GM20431 (cell line): ENCODE results near the gene GRIK5.
"Not testable (repeated sequence)": the region's sequence is repeated elsewhere in the genome, so short reads cannot be mapped to it uniquely, and the experiment has no call there.

Source experiments
- in situ Hi-C: fragments of 300-500 bp; cut with MseI, MboI; formaldehyde crosslinking; loops from one replicate; pipeline ENCODE4 v1.15.0; 2020; ENCODE audit warnings: low sequenced_read_pairs; ENCODE audit not compliant: unreplicated experiment

The GRIK5 gene

GRCh38 chr19:41994994-41995958, 74.7 kb downstream of the GRIK5 start:
- in situ Hi-C loops, result no loop called here

GRCh38 chr19:41994521-41994971, 75.5 kb downstream of the GRIK5 start:
- in situ Hi-C loops, result no loop called here

GRCh38 chr19:41993612-41994483, 76.2 kb downstream of the GRIK5 start, which contains the start of gene ATP1A3:
TSS of gene ATP1A3 (minus strand) at chr19:41994230. CDS start at chr19:41994076, 154 bp downstream.
- in situ Hi-C loops, result no loop called here

- in situ Hi-C loops, result not testable (repeated sequence)
These were observed 78.0 kb downstream of the GRIK5 start for GRCh38 chr19:41991925-41992569.

DNA sequence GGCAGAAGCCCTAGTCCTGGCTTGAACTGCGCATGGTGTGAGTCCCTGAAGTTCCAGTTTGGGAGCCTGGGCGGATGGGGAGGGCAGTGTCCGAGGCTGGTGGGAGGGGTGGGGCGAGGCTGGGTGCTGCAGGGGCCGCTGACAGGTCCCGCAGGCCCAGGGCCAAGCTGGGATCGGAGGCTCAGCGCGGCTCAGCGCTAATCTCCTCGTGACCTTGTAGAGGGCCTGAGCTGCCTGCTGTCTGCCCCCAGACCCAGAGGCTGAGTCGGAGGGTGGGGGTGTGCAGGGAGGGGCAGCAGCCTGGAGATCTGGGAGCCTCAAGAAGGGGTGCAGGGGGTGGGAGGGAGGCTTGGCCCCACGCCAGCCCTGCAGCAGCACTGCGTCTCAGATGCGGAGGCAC, 79.0 kb downstream of the GRIK5 start:
- in situ Hi-C loops, result no loop called here

DNA sequence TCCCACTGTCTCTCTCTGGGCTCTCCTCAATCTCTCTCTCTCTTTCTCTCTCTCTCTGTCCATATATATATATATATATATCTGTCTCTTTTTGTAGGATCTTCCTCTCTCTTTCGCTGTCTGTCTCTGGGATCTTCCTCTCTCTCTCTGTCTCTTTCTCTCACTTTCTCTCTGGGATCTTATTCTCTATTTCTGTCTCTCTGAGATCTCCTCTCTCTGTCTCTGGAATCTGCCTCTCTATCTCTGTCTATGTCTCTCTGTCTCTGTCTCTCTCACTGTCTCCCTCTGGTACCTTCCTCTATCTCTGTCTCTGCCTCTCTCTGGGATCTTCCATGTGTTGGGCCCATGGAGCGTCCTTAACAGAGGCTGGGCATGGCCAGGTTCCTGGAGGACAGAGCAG, 79.4 kb downstream of the GRIK5 start:
- in situ Hi-C loops, result no loop called here

DNA sequence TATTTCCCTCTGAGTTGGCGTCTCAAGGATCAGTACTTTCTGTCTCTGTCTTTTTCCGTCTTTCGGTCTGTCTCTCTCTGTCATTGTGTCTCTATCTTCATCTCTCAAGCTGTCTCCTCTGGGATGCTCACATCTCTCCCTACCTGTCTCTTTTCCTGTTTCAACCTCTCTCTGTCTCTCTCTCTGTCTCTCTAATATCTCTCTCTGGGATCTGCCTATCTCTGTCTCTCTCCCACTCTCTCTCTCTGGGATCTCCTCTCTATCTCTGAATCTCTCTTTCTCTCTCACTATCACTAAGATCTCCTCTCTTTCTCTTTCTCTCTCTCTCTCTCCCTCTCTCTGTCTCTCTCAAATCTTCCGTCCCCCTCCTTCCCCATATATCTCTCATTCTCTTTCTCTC, 80.0 kb downstream of the GRIK5 start:
- in situ Hi-C loops, result no loop called here

- in situ Hi-C loops, result no loop called here
These were observed 81.1 kb downstream of the GRIK5 start for GRCh38 chr19:41988947-41989346.

DNA sequence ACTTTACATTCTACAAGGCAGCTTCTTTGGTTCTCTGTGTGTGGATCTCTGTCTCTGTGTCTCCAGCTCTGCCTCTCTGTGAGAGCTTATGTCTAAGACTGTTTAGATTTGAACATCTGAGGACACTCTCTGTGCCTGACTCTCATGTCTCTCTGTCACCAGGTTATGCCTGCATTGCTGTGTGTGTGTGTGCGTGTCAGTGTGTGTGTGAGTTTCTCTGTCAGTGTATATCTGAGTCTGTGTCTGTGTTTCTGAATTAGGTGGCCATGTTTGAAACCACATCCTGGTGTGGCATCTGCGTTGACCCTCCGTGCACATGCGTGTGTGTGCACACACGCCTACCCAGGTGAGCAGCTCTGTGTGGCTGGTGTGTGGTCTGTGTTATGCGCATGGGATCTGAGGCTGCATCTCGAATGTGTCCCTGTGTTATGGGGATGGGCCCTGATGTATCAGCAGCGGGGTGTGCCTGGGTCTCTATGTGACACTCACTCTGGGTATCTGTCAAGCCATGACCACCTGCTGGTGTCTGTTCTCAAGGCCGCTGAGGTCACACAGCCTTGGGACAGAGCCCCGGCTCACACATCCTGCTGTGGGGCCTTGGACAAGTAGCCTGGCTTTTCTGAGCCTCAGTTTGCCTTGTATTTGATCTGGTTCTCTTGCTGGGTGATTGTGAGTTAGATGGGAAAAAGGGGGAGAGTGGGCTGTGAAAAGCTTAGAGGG, 82.7 kb downstream of the GRIK5 start:
- in situ Hi-C loops, result no loop called here

- in situ Hi-C loops, result no loop called here
These were observed 85.0 kb downstream of the GRIK5 start for GRCh38 chr19:41984961-41985360.

DNA sequence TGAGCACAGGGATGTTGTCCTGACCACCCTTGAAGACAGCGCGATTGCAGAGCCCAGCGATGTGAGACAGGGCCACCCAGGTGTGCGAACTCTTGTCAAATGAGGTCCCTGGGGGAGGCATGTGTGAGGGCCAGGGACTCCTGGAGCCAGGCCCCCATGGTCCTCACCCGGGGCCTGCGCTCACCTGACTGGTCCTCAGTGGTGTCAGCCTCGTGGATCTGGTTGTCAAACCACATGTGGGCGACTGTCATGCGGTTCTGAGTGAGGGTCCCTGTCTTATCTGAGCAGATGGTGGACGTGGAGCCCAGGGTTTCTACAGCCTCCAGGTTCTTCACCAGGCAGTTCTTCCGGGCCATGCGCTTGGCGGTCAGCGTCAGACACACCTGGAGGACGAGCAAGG, 88.3 kb downstream of the GRIK5 start:
- in situ Hi-C loops, result no loop called here

DNA sequence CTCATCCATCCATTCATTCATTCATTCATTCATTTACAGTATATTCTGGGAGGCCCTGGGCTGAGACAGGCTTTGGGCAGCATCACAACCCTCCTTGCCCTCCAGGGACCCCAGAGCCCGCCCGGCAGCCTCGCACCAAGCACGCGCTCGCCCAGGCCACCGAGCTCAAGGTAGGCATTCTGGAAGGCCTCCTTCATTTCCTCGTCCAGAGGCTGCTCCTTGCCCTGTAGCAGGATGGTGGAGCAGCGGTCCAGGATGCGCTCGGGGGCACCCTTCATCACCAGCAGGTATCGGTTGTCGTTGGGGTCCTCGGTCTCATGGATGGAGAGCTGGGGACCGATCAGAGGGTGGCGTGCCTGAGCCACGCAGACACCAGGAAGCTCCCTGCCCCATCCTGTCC, 91.5 kb downstream of the GRIK5 start:
- in situ Hi-C loops, result no loop called here

DNA sequence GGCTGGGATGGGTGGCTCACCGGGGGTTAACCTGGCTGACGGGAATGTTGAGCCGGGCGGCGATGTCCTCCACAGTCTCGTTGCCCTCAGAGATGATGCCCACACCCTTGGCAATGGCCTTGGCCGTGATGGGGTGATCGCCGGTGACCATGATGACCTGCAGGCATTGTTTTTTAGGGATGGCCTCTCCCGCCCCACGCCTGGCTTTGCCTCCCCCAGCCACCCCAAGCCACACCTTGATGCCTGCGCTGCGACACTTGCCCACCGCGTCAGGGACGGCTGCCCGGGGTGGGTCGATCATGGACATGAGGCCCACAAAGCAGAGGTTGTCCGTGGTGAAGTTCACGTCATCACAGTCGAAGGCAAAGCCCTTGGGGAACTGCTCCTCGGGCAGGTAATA, 92.1 kb downstream of the GRIK5 start:
- in situ Hi-C loops, result no loop called here

- in situ Hi-C loops, result no loop called here
These were observed 95.4 kb downstream of the GRIK5 start for GRCh38 chr19:41974652-41975051.

- in situ Hi-C loops, result no loop called here
These were observed 98.6 kb downstream of the GRIK5 start for GRCh38 chr19:41971363-41971762.

DNA sequence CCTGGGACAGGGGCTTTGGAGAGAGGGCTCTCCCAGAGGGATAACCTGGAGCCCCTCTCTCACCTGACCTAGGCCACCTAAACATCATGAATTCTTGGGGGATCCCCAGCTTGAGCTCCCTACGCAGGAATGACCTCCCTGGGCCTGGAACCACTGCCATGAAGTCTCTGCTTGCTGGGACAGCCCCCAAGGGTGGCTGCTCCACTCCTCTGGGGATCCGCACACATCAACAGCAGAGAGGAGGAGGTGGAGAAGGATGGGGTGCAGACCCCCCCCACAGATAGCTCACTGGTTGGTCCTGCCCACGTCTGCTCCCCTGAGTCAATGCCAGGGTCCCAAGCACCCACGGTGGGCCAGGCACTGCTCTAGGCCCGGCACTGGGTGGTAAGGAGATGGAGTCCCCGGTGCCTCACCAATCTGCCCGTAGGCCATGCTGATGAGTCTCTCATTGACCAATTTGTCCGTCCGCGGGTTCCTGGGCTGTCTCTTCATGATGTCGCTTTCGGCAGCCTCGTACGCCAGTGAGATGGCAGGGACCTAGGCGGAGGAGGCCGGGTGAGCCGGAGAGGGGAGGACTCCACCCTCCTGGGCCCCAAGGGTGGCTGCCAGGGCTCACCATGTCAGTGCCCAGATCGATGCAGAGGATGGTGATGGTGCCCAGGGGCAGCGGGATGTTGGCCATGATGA, 100.1 kb downstream of the GRIK5 start:
- in situ Hi-C loops, result no loop called here

DNA sequence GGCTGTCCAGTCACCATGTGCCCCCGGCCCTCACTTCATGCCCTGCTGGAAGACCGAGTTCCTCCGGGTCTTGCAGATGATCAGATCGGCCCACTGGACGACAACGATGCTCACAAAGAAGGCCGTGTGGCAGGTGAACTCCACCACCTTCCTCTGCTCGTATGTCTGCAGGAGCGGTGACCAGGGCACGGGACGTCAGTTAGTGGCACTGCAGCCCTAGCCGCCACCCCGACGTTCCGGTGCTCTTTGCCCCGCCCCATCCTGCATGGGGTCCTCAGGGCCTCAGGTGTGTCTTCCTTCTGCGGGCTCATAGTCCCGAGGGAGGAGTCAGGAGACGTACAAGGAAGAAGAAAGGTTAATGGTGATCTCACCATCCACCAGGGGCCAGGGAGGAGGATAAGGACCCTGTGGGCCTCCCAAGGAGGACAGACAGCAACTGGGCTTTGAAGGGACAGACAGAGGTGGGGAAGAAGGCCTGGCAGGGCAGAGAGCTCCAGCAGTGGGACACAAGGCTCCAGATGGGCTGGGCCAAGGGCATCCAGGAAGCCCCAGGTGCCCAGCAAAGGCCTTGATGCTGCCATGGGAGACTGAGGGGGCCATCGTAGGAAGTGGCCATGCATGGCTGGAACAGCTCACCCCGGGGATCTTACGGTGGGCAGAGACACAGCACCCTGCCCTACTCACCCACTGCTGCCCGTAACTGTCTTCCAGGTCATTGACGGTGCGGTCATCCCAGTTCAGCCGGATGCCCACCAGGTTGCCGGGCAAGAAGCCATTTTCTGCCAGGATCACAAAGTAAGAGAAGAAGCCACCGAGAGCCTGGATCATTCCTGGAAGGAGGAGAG, 101.0 kb downstream of the GRIK5 start:
- in situ Hi-C loops, result no loop called here

DNA sequence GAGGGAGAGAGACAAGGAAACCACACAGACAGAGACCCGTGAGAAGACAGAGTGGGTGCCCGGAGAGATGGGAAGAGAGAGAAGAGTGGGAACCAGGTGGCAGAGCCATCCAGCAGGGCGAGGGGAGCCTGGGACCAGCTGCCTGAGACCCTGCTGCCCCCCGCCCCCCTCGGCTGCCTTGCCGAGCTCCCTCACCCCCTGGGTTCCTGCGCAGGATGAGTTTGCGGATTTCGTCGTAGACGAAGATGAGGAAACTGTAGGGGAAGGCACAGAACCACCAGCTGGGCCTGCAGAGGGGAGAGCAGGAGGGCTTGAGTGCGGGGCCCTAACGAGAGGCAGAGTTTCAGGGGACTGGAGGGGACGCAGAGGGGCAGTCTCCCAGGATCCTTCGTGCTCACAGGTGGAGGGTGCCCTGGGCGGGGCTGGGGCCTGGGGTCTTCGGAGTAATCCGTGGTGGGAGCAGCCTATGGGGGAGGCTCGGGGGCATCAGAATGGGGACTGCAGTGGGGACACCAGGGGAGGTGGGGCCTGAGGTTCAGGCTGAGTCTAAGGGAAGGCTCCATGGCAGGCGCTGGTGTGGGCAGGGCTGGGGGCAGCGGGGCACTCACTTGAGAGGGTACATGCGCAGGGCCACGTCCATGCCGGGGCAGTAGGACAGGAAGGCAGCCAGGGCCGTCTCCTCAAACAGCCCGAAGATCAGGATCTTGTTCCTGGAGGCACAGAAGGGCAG, 102.8 kb downstream of the GRIK5 start:
- in situ Hi-C loops, result no loop called here
